Parathyroid adenoma (tissue), 2 donors: Measurements from ENCODE around the gene MFAP5.

Experiments used
- H2AFZ ChIP-seq: fragments of 300-600 bp; sonication (generic); one replicate; pipeline ENCODE4 v1.7.0; 2017; ENCODE audit warnings: antibody characterized with exemption, mild to moderate bottlenecking
- H3K27ac ChIP-seq: fragments of 300-600 bp; sonication (generic); one replicate; pipeline ENCODE4 v1.7.0; 2017
- H3K27me3 ChIP-seq: fragments of 300-600 bp; sonication (generic); one replicate; pipeline ENCODE4 v1.7.0; 2017; ENCODE audit warnings: low read length; ENCODE audit not compliant: control insufficient read depth, insufficient read depth
- H3K36me3 ChIP-seq: fragments of 300-600 bp; sonication (generic); one replicate; pipeline ENCODE4 v1.7.0; 2017; ENCODE audit warnings: low read length; ENCODE audit not compliant: control insufficient read depth, insufficient read depth
- H3K4me1 ChIP-seq: fragments of 300-600 bp; sonication (generic); one replicate; pipeline ENCODE4 v1.7.0; 2017; ENCODE audit warnings: control low read depth
- H3K4me2 ChIP-seq: fragments of 300-600 bp; sonication (generic); one replicate; pipeline ENCODE4 v1.7.0; 2017; ENCODE audit warnings: low read length
- H3K4me3 ChIP-seq: fragments of 300-600 bp; sonication (generic); one replicate; pipeline ENCODE4 v1.7.0; 2017; ENCODE audit warnings: low read depth, low read length
- H3K79me2 ChIP-seq: fragments of 300-600 bp; sonication (generic); one replicate; pipeline ENCODE4 v1.7.0; 2017; ENCODE audit warnings: control low read depth
- H3K9ac ChIP-seq: fragments of 300-600 bp; sonication (generic); one replicate; pipeline ENCODE4 v1.7.0; 2017; ENCODE audit warnings: mild to moderate bottlenecking
- H3K9me3 ChIP-seq: fragments of 300-600 bp; sonication (generic); one replicate; pipeline ENCODE4 v1.7.0; 2017; ENCODE audit warnings: low read length; ENCODE audit not compliant: control insufficient read depth
- TF ChIP-seq, protein P1 (sequence below): fragments of 300-600 bp; sonication (generic); IDR thresholded peaks from one replicate; pipeline ENCODE4 v1.7.0; 2017; ENCODE audit warnings: antibody characterized with exemption, mild to moderate bottlenecking
- donor health status: primary hyperparathyroidism.

Gene MFAP5, protein sequence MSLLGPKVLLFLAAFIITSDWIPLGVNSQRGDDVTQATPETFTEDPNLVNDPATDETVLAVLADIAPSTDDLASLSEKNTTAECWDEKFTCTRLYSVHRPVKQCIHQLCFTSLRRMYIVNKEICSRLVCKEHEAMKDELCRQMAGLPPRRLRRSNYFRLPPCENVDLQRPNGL

DNA sequence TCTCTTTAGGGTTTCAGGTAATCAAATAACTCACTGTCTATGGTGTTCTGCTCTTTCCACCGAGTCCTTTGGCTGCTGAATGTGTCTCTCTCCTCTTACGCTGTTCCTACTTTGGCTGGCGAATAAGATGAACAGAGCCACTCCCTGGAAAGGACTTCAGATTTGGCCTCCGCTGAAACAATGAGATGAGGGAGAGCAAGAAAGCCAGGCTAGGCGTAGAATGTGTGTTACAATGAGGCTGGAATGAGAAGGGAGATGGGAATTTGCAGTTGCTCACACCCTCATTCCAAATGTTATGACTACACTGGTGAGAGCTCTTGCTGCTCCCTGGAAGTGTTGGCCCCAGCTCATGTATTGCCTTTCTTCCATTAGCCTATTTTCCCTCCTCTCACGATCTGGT, at the start of gene MFAP5:
TSS of gene MFAP5 (minus strand) at position 234 of the 400 bp plus-strand sequence. CDS start 722 bp downstream, outside the sequence.
- H3K27ac ChIP-seq, result no peak within 1 kb of the TSS
- H3K4me3 ChIP-seq, result no peak within 1 kb of the TSS
- H3K9me3 ChIP-seq, result no peaks in the 10 kb centered on the region
- no peaks in the 10 kb centered on the region for H3K36me3 ChIP-seq
- no peaks in the 10 kb centered on the region for H3K79me2 ChIP-seq
- no peak within 1 kb of the TSS for H3K9ac ChIP-seq
- H3K27me3 ChIP-seq, result no peaks in the 10 kb centered on the region
- no peaks in the 10 kb centered on the region for H3K4me1 ChIP-seq
- no peak within 1 kb of the TSS for H3K4me2 ChIP-seq
- H2AFZ ChIP-seq, result no peak within 1 kb of the TSS
- TF ChIP-seq, protein P1, sequence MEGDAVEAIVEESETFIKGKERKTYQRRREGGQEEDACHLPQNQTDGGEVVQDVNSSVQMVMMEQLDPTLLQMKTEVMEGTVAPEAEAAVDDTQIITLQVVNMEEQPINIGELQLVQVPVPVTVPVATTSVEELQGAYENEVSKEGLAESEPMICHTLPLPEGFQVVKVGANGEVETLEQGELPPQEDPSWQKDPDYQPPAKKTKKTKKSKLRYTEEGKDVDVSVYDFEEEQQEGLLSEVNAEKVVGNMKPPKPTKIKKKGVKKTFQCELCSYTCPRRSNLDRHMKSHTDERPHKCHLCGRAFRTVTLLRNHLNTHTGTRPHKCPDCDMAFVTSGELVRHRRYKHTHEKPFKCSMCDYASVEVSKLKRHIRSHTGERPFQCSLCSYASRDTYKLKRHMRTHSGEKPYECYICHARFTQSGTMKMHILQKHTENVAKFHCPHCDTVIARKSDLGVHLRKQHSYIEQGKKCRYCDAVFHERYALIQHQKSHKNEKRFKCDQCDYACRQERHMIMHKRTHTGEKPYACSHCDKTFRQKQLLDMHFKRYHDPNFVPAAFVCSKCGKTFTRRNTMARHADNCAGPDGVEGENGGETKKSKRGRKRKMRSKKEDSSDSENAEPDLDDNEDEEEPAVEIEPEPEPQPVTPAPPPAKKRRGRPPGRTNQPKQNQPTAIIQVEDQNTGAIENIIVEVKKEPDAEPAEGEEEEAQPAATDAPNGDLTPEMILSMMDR, result no peak

- Histone ChIP-seq H3K4me1 (peaks cover 7% of the 10 kb centered on the region), H3K79me2 (peaks cover 16% of the 10 kb centered on the region), H3K27me3 (no peaks in the 10 kb centered on the region), H2AFZ (no peak overlapping the region), H3K4me2 (no peak overlapping the region), H3K4me3 (no peak overlapping the region), H3K27ac (peak overlapping the region; percentile 0), H3K9me3 (no peaks in the 10 kb centered on the region), H3K9ac (no peak overlapping the region), H3K36me3 (no peaks in the 10 kb centered on the region)
- TF ChIP-seq, protein P1, result no peak
Measured at GRCh38 chr12:8709124-8709830, 46.7 kb upstream of the MFAP5 start.

GRCh38 chr12:8702159-8702558, 39.5 kb upstream of the MFAP5 start:
- H3K9me3 ChIP-seq, result no peaks in the 10 kb centered on the region
- TF ChIP-seq, protein P1, result no peak
- H3K9ac ChIP-seq, result no peak overlapping the region
- H3K27ac ChIP-seq, result peak overlapping the region; percentile 34
- H3K27me3 ChIP-seq, result no peaks in the 10 kb centered on the region
- H2AFZ ChIP-seq, result no peak overlapping the region
- peaks cover 22% of the 10 kb centered on the region for H3K79me2 ChIP-seq
- no peaks in the 10 kb centered on the region for H3K36me3 ChIP-seq
- H3K4me2 ChIP-seq, result no peak overlapping the region
- no peak overlapping the region for H3K4me3 ChIP-seq
- H3K4me1 ChIP-seq, result peaks cover 11% of the 10 kb centered on the region

DNA sequence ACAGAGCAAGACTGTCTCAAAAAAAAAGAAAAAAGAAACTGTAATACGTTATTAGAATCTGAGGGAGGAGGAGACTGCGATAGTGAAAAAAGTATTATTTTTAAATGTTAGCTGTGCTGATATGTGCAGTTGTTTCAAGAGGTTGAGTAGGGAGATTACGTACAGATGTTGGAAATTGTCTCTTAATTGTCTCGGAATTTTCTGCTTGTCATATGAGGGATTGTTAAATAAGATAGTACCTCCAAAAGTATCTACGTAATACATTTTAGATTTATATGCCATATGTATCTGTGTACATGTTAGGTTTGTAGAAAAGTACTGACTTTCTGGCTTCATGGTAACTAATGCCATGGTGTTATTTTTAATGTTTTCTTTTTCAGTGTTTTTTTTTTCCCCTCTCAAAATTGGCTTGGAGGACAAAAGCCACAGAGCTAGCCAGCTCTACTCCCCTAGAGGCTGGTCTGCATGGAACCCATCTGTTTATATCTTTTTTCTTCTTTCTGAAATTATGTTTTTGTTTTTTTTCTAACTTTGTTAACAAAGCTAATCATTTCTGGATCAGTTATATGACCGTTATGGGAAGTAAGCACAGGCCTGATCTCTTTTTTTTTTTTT, 38.5 kb upstream of the MFAP5 start:
- H3K36me3 ChIP-seq, result no peaks in the 10 kb centered on the region
- H3K4me2 ChIP-seq, result no peak overlapping the region
- no peaks in the 10 kb centered on the region for H3K9me3 ChIP-seq
- H3K27ac ChIP-seq, result no peak overlapping the region
- peaks cover 11% of the 10 kb centered on the region for H3K4me1 ChIP-seq
- no peak overlapping the region for H3K4me3 ChIP-seq
- no peak overlapping the region for H3K9ac ChIP-seq
- H3K27me3 ChIP-seq, result no peaks in the 10 kb centered on the region
- H2AFZ ChIP-seq, result no peak overlapping the region
- peaks cover 22% of the 10 kb centered on the region for H3K79me2 ChIP-seq
- TF ChIP-seq, protein P1, result no peak
